ENCODE results near the gene ABR. TPM values are rescaled to one million over a fixed set of nuclear protein-coding genes. Genes with fewer than 3 reads are reported as not detected.

ABR gene
- polyA plus RNA-seq, 3 donors, result 19.8 to 160 (median 26.0) TPM

GRCh38 chr17:965311-965989 is 214.3 kb downstream of the ABR start:
- TF ChIP-seq CTCF (IDR thresholded peaks at IDR 0.05), result no peak
- peaks cover 1% of the 10 kb centered on the region for H3K4me1 Mint-ChIP-seq
- Histone ChIP-seq H3K27ac (ENCODE audit: low read depth in 1 of 2, low read length in 2 of 2) (no peak overlapping the region), H3K4me2 (replicated peaks; ENCODE audit: extremely low read depth, low read length, poor library complexity, severe bottlenecking) (no peak overlapping the region), H3K9me3 (replicated peaks in 1 of 2; ENCODE audit: control insufficient read depth in 1 of 2, insufficient read depth in 1 of 2, low read length in 2 of 2) (no peaks in the 10 kb centered on the region), H3K4me3 (replicated peaks in 1 of 3; ENCODE audit: low read depth in 2 of 3, low read length in 3 of 3) (no peak overlapping the region), H3K9ac (ENCODE audit: insufficient read depth, low read length, poor library complexity, severe bottlenecking) (no peak overlapping the region), H3K27me3 (ENCODE audit: control insufficient read depth in 2 of 2, insufficient read depth in 2 of 2, low read length in 2 of 2) (peaks cover 0 to 29% of the 10 kb centered on the region in 2 donors), H4K20me1 (ENCODE audit: insufficient read depth, low read length) (no peaks in the 10 kb centered on the region), H3K79me2 (ENCODE audit: insufficient read depth, low read length) (no peaks in the 10 kb centered on the region), H2AFZ (ENCODE audit: insufficient read depth, low read depth, low read length, poor library complexity, severe bottlenecking) (no peak overlapping the region), H3K4me1 (ENCODE audit: control insufficient read depth in 1 of 2, insufficient read depth in 2 of 2, low read length in 2 of 2) (no peaks in the 10 kb centered on the region), H3K36me3 (replicated peaks in 1 of 2; ENCODE audit: control insufficient read depth in 1 of 2, insufficient read depth in 2 of 2, low read length in 2 of 2) (no peaks in the 10 kb centered on the region)
- H3K36me3 Mint-ChIP-seq, result no peaks in the 10 kb centered on the region
- H3K27ac Mint-ChIP-seq, result no peak overlapping the region
- no peak for DNase-seq
- no CpG with 5 or more reads among the region's 12 CpGs for WGBS (ENCODE audit: insufficient coverage)
- H3K4me3 Mint-ChIP-seq, result no peak overlapping the region
- intact Hi-C loops (cut with micrococcal nuclease), result no loop called here
- peaks cover 29 to 43% (median 42%) of the 10 kb centered on the region in 3 donors for H3K27me3 Mint-ChIP-seq (ENCODE audit: low read depth in 3 of 3)
- H3K9me3 Mint-ChIP-seq, result no peaks in the 10 kb centered on the region

- Mint-ChIP-seq H3K9me3 (no peaks in the 10 kb centered on the region), H3K36me3 (no peaks in the 10 kb centered on the region), H3K27me3 (ENCODE audit: low read depth in 3 of 3) (peaks cover 23 to 42% (median 36%) of the 10 kb centered on the region in 3 donors), H3K4me1 (no peaks in the 10 kb centered on the region), H3K4me3 (no peak overlapping the region), H3K27ac (no peak overlapping the region)
- no peak overlapping the region for H3K4me2 ChIP-seq (replicated peaks; ENCODE audit: extremely low read depth, low read length, poor library complexity, severe bottlenecking)
- DNase-seq, result no peak
- peaks cover 0 to 23% of the 10 kb centered on the region in 2 donors for H3K27me3 ChIP-seq (ENCODE audit: control insufficient read depth in 2 of 2, insufficient read depth in 2 of 2, low read length in 2 of 2)
- H3K4me3 ChIP-seq (replicated peaks in 1 of 3; ENCODE audit: low read depth in 2 of 3, low read length in 3 of 3), result no peak overlapping the region
- 75% methylated on average over 10 of the region's 14 CpGs for WGBS (ENCODE audit: insufficient coverage)
- no peak for TF ChIP-seq CTCF (IDR thresholded peaks at IDR 0.05)
- no peaks in the 10 kb centered on the region for H3K36me3 ChIP-seq (replicated peaks in 1 of 2; ENCODE audit: control insufficient read depth in 1 of 2, insufficient read depth in 2 of 2, low read length in 2 of 2)
- no peak overlapping the region for H3K9ac ChIP-seq (ENCODE audit: insufficient read depth, low read length, poor library complexity, severe bottlenecking)
- H3K4me1 ChIP-seq (ENCODE audit: control insufficient read depth in 1 of 2, insufficient read depth in 2 of 2, low read length in 2 of 2), result no peaks in the 10 kb centered on the region
- H4K20me1 ChIP-seq (ENCODE audit: insufficient read depth, low read length), result no peaks in the 10 kb centered on the region
- intact Hi-C loops (cut with micrococcal nuclease), result no loop called here
- no peak overlapping the region for H2AFZ ChIP-seq (ENCODE audit: insufficient read depth, low read depth, low read length, poor library complexity, severe bottlenecking)
- H3K79me2 ChIP-seq (ENCODE audit: insufficient read depth, low read length), result no peaks in the 10 kb centered on the region
- H3K27ac ChIP-seq (ENCODE audit: low read depth in 1 of 2, low read length in 2 of 2), result no peak overlapping the region
- no peaks in the 10 kb centered on the region for H3K9me3 ChIP-seq (replicated peaks in 1 of 2; ENCODE audit: control insufficient read depth in 1 of 2, insufficient read depth in 1 of 2, low read length in 2 of 2)
These were observed 214.9 kb downstream of the ABR start for GRCh38 chr17:964876-965275.
